Activated effector memory CD4-positive, alpha-beta T cell treated with anti-CD3 and anti-CD28 coated beads, Interleukin-2, amount 50 U/mL, for 16 hours (primary cell): Measurements from ENCODE around the gene RHBG.
"Not testable (repeated sequence)": the region's sequence is repeated elsewhere in the genome, so short reads cannot be mapped to it uniquely, and the experiment has no call there.

Experiments used
- DNase-seq: peaks from one replicate; pipeline ENCODE4 v3.0.0-alpha.2; 2020

RHBG gene

GRCh38 chr1:156365754-156366153 lies 3.3 kb upstream of the RHBG start:
- DNase-seq, result no peak

GRCh38 chr1:156366378-156367166 lies 2.4 kb upstream of the RHBG start:
- DNase-seq, result no peak

GRCh38 chr1:156367383-156368156 lies 1.4 kb upstream of the RHBG start:
- no peak for DNase-seq

- DNase-seq, result no peak
These were observed 803 bp upstream of the RHBG start for GRCh38 chr1:156368157-156368658.

- DNase-seq, result not testable (repeated sequence)
These were observed 775 bp downstream of the RHBG start for GRCh38 chr1:156369685-156370286.

- no peak for DNase-seq
These were observed 2.7 kb downstream of the RHBG start for GRCh38 chr1:156371553-156372264.

GRCh38 chr1:156372265-156372586 lies 3.2 kb downstream of the RHBG start:
- DNase-seq, result no peak

GRCh38 chr1:156372876-156373275 lies 3.9 kb downstream of the RHBG start:
- DNase-seq, result no peak

- no peak for DNase-seq
These were observed 4.5 kb downstream of the RHBG start for GRCh38 chr1:156373546-156373945.

- DNase-seq, result no peak
These were observed 7.1 kb downstream of the RHBG start for GRCh38 chr1:156376146-156376545.

GRCh38 chr1:156376958-156377919 lies 8.2 kb downstream of the RHBG start:
- no peak for DNase-seq

- no peak for DNase-seq
These were observed 9.5 kb downstream of the RHBG start for GRCh38 chr1:156378557-156378956.

GRCh38 chr1:156379420-156380165 lies 10.6 kb downstream of the RHBG start:
- DNase-seq, result no peak

GRCh38 chr1:156382561-156382960 lies 13.6 kb downstream of the RHBG start:
- DNase-seq, result no peak

GRCh38 chr1:156383023-156383422 lies 14.0 kb downstream of the RHBG start:
- DNase-seq, result peak; percentile 86

- DNase-seq, result no peak
These were observed 15.0 kb downstream of the RHBG start for GRCh38 chr1:156384007-156384406.

- no peak for DNase-seq
These were observed 15.6 kb downstream of the RHBG start for GRCh38 chr1:156384658-156385057.

- DNase-seq, result peak; percentile 92
These were observed 16.6 kb downstream of the RHBG start for GRCh38 chr1:156385534-156386031.

- DNase-seq, result no peak
These were observed 17.3 kb downstream of the RHBG start for GRCh38 chr1:156386134-156386901.
